Activated CD8-positive, alpha-beta memory T cell treated with anti-CD3 and anti-CD28 coated beads, Interleukin-2, amount 50 U/mL, for 1 hour (primary cell): Measurements from ENCODE around the gene RAD23A.

Source experiments
- DNase-seq: peaks from one replicate; pipeline ENCODE4 v3.0.0-alpha.2; 2020; ENCODE audit errors: extremely low read depth

The RAD23A gene

GRCh38 chr19:13003081-13003480 lies 57.4 kb downstream of the RAD23A start:
- no peak for DNase-seq
